H1 (cell line): ENCODE data around the gene DCHS1. TPM values are rescaled to one million over a fixed set of nuclear protein-coding genes. Genes with fewer than 3 reads are reported as not detected.
A peak's percentile ranks its signal among the peaks of the same experiment; 100 is the strongest.

Source experiments
- BACH1 ChIP-seq: IDR thresholded peaks from 2 replicates; pipeline ENCODE4 v1.6.1; 2012; ENCODE audit warnings: low read length, improper control_type of control experiment
- CREB1 ChIP-seq: IDR thresholded peaks from 2 replicates; pipeline ENCODE4 v1.6.1; 2012; ENCODE audit warnings: inconsistent platforms
- EP300 ChIP-seq, 2 experiments: IDR thresholded peaks; 1 replicate in 1 of 2; 2 replicates in 1 of 2; pipeline ENCODE4 v1.6.1; 2011 to 2012; ENCODE audit warnings: low read depth in 2 of 2, low read length in 2 of 2, mild to moderate bottlenecking in 2 of 2, borderline replicate concordance in 1 of 2, inconsistent platforms in 1 of 2, moderate library complexity in 1 of 2
- GABPA ChIP-seq: IDR thresholded peaks from 2 replicates; pipeline ENCODE4 v1.6.1; 2011; ENCODE audit warnings: mild to moderate bottlenecking, low read length, moderate library complexity, borderline replicate concordance; ENCODE audit not compliant: insufficient read depth
- HDAC2 ChIP-seq, 2 experiments: fragments of 300-600 bp in 1 of 2; sonication (generic) in 1 of 2; IDR thresholded peaks; 2 replicates each; pipeline ENCODE4 v1.6.1; 2011 to 2012; ENCODE audit warnings: low read depth in 2 of 2, low read length in 2 of 2, mild to moderate bottlenecking in 2 of 2, moderate library complexity in 2 of 2, borderline replicate concordance in 1 of 2, inconsistent platforms in 1 of 2
- JUND ChIP-seq: IDR thresholded peaks from 2 replicates; pipeline ENCODE4 v1.6.1; 2011; ENCODE audit warnings: mild to moderate bottlenecking, improper control_type of control experiment, low read length
- KDM4A ChIP-seq: IDR thresholded peaks from one replicate; pipeline ENCODE4 v1.7.1; 2012; ENCODE audit warnings: low read depth, mild to moderate bottlenecking, moderate library complexity, low read length, inconsistent platforms; ENCODE audit not compliant: severe bottlenecking
- PHF8 ChIP-seq: fragments of 200-600 bp; sonication (generic); conservative IDR thresholded peaks from 2 replicates; pipeline ENCODE4 v1.7.1; 2012; ENCODE audit warnings: low read depth, mild to moderate bottlenecking, inconsistent platforms, low read length, moderate library complexity
- POLR2AphosphoS5 ChIP-seq: IDR thresholded peaks from 2 replicates; pipeline ENCODE4 v1.6.1; 2011; ENCODE audit warnings: low read depth, low read length
- RXRA ChIP-seq: IDR thresholded peaks from 2 replicates; pipeline ENCODE4 v1.6.1; 2011; ENCODE audit warnings: low read depth, mild to moderate bottlenecking, low read length, moderate library complexity; ENCODE audit not compliant: insufficient read depth
- SAP30 ChIP-seq: fragments of 300-600 bp; sonication (generic); IDR thresholded peaks from 2 replicates; pipeline ENCODE4 v1.7.1; 2012; ENCODE audit warnings: low read length, moderate library complexity, mild to moderate bottlenecking, inconsistent platforms; ENCODE audit not compliant: insufficient read depth, insufficient replicate concordance
- TAF1 ChIP-seq: IDR thresholded peaks from 2 replicates; pipeline ENCODE4 v1.6.1; 2011; ENCODE audit warnings: mild to moderate bottlenecking, low read depth, low read length
- TAF7 ChIP-seq: optimal IDR thresholded peaks from 2 replicates; pipeline ENCODE3; 2011; ENCODE audit warnings: low read depth, mild to moderate bottlenecking, inconsistent platforms, low read length, moderate library complexity, borderline replicate concordance
- polyA plus RNA-seq, 7 experiments: library from polyadenylated mRNA; depleted of rRNA in 3 of 7; stranded (reverse) in 5 of 7; unstranded in 2 of 7; fragments of >200 nt in 5 of 7; fragments of 200-250 nt in 2 of 7; gene quantifications; 1 replicate in 5 of 7; 2 replicates in 1 of 7; 4 replicates in 1 of 7; pipeline versions ENCODE4 v1.2.1 to v1.2.3, GENCODE V29; 2011 to 2013; ENCODE audit warnings: missing spikeins in 2 of 7, mixed read lengths in 2 of 7
- total RNA-seq: library from RNA; stranded (reverse); fragmentation: NEBNext Ultra II Directional; extraction: Animal tissue kit (Norgen Biotek cat#: 25700); gene quantifications from 2 replicates; pipeline ENCODE4 v1.2.1, GENCODE V29; 2021
- TF ChIP-seq, protein P1 (sequence below): IDR thresholded peaks from 2 replicates; pipeline ENCODE4 v1.6.1; 2012; ENCODE audit warnings: low read length, inconsistent platforms
- TF ChIP-seq, protein P2 (sequence below): IDR thresholded peaks from 2 replicates; pipeline ENCODE4 v1.6.1; 2012; ENCODE audit warnings: inconsistent platforms

Gene DCHS1
- total and polyA plus RNA-seq, 2 of the 8 experiments (the other 6 are each of a cell fraction or from before 2014, with no cell fraction given): 8.2 to 10.5 TPM

DNA sequence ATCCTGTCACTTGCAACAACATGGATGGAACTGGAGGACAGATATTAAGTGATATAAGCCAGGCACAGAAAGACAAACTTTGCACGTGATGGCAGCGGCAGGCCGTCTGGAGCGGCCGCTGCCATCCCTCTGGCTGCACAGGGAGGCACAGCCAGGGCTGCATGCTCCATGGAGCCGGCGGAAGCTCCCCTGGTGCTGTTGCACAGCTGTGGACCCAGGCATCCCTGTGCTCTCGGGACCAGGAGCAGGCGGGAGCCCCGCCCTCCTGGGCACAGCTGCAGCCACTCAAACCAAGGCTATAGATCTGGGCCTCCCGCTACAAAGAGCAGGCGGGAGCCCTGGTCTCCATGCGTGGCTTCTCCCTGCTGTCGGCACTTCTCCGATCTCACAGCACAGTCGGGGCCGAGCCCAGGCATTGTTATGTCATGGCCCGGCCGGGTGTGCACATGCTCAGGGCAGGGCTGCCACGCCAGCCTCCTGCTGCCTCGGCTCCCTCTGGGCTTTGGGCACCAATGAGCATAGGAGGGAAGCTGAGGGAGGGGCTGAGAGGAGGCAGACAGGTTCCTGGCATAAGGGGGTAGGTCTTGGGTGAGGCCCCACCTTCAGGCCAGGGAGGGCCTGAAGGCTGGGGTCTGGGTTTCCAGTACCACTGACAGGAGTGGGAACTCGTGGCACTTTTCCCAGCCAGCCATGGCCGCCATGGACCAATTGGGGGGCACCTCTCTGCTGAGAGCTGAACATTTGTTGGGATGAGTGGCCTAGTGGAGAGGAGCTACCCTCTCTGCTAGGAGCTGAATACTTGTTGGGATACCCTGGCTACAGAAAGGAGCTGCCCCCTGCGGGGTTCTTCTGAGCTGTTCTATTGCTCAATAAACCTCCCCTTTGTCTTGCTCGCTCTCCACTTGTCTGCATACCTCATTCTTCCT lies 68.9 kb downstream of the DCHS1 start (continued):
- TF ChIP-seq RXRA (no peak), CREB1 (0 out of 2 replicates have a peak, but pooled peaks have one; percentile 22), EP300 (IDR thresholded peaks at IDR 0.05; ENCODE audit: borderline replicate concordance in 1 of 2, low read depth in 2 of 2, low read length in 2 of 2) (no peak), HDAC2 (IDR thresholded peaks at IDR 0.05; ENCODE audit: borderline replicate concordance in 1 of 2, low read depth in 2 of 2, low read length in 2 of 2) (0 out of 4 replicates have a peak, but pooled peaks of 1 of the 2 experiments have one; percentile 58), TAF1 (no peak), KDM4A (peak; percentile 37), SAP30 (no peak), GABPA (no peak), TAF7 (no peak), BACH1 (no peak), PHF8 (no peak), POLR2AphosphoS5 (no peak), JUND (no peak)
- TF ChIP-seq, protein P1, sequence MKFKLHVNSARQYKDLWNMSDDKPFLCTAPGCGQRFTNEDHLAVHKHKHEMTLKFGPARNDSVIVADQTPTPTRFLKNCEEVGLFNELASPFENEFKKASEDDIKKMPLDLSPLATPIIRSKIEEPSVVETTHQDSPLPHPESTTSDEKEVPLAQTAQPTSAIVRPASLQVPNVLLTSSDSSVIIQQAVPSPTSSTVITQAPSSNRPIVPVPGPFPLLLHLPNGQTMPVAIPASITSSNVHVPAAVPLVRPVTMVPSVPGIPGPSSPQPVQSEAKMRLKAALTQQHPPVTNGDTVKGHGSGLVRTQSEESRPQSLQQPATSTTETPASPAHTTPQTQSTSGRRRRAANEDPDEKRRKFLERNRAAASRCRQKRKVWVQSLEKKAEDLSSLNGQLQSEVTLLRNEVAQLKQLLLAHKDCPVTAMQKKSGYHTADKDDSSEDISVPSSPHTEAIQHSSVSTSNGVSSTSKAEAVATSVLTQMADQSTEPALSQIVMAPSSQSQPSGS: no peak
- TF ChIP-seq, protein P2, sequence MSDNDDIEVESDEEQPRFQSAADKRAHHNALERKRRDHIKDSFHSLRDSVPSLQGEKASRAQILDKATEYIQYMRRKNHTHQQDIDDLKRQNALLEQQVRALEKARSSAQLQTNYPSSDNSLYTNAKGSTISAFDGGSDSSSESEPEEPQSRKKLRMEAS: peak; percentile 91
- TF ChIP-seq, all 59 proteins: peak for 12
